CD8-positive, alpha-beta memory T cell (primary cell): ENCODE data around the gene RBCK1. TPM values are rescaled to one million over a fixed set of nuclear protein-coding genes. Genes with fewer than 3 reads are reported as not detected.
A peak's percentile ranks its signal among the peaks of the same experiment; 100 is the strongest.
"Not testable (repeated sequence)": the region's sequence is repeated elsewhere in the genome, so short reads cannot be mapped to it uniquely, and the experiment has no call there.

Experiments
- CTCF ChIA-PET: fragments of 350-600 bp; sonication (Branson Sonifier 250); formaldehyde crosslinking; loops from one replicate; lab custom pipeline; 2021; ENCODE audit warnings: antibody characterized with exemption; lab: Charles Lee
- POLR2A ChIA-PET: fragments of 350-600 bp; sonication (Branson Sonifier 250); formaldehyde crosslinking; loops from one replicate; lab custom pipeline; 2021; ENCODE audit warnings: antibody characterized with exemption; lab: Charles Lee
- DNase-seq, 5 donors: peaks; one replicate each; pipeline versions ENCODE4 v3.0.0 to v3.0.0-alpha.2; 2020 to 2022; ENCODE audit warnings: mixed read lengths in 1 of 5
- H3K27ac ChIP-seq: one replicate; pipeline ENCODE4 v1.7.0; 2013; ENCODE audit warnings: low read depth, mild to moderate bottlenecking, low read length, moderate library complexity
- H3K27me3 ChIP-seq: 2 replicates; pipeline ENCODE4 v1.7.0; 2013; ENCODE audit warnings: low read length, mild to moderate bottlenecking; ENCODE audit not compliant: insufficient read depth, poor library complexity, severe bottlenecking
- H3K36me3 ChIP-seq: 2 replicates; pipeline ENCODE4 v1.7.0; 2013; ENCODE audit warnings: mild to moderate bottlenecking, low read length, moderate library complexity; ENCODE audit not compliant: insufficient read depth
- H3K4me1 ChIP-seq: 2 replicates; pipeline ENCODE4 v1.7.0; 2013; ENCODE audit warnings: mild to moderate bottlenecking, low read length, moderate library complexity; ENCODE audit not compliant: insufficient read depth
- H3K4me3 ChIP-seq: 2 replicates; pipeline ENCODE4 v1.7.0; 2013; ENCODE audit warnings: mild to moderate bottlenecking, low read length
- H3K9me3 ChIP-seq: 2 replicates; pipeline ENCODE4 v1.7.0; 2013; ENCODE audit warnings: mild to moderate bottlenecking, low read length
- H3K27ac Mint-ChIP-seq, 8 donors: one replicate each; pipeline ENCODE4 v1.8.0; 2020 to 2021; ENCODE audit warnings: mixed read lengths in 8 of 8, mild to moderate bottlenecking in 6 of 8, inconsistent platforms in 3 of 8, moderate library complexity in 3 of 8
- H3K27me3 Mint-ChIP-seq, 2 donors: one replicate each; pipeline ENCODE4 v1.8.0; 2020 to 2021; ENCODE audit warnings: mixed read lengths in 2 of 2, mild to moderate bottlenecking in 1 of 2, moderate library complexity in 1 of 2
- H3K36me3 Mint-ChIP-seq, 3 donors: one replicate each; pipeline ENCODE4 v1.8.0; 2020 to 2021; ENCODE audit warnings: mixed read lengths in 3 of 3, inconsistent platforms in 1 of 3, mild to moderate bottlenecking in 1 of 3
- H3K4me1 Mint-ChIP-seq, 3 donors: one replicate each; pipeline ENCODE4 v1.8.0; 2020 to 2021; ENCODE audit warnings: mixed read lengths in 3 of 3, inconsistent platforms in 1 of 3, mild to moderate bottlenecking in 1 of 3
- H3K4me3 Mint-ChIP-seq, 7 donors: one replicate each; pipeline ENCODE4 v1.8.0; 2020 to 2021; ENCODE audit warnings: mixed read lengths in 7 of 7, mild to moderate bottlenecking in 6 of 7, moderate library complexity in 4 of 7, inconsistent platforms in 2 of 7
- H3K9me3 Mint-ChIP-seq, 5 donors: one replicate each; pipeline ENCODE4 v1.8.0; 2020 to 2022; ENCODE audit warnings: mixed read lengths in 5 of 5, mild to moderate bottlenecking in 3 of 5, moderate library complexity in 2 of 5, inconsistent platforms in 1 of 5
- polyA plus RNA-seq: library from polyadenylated mRNA; unstranded; fragments of 300-500 nt; fragmentation: Illumina TruSeq; gene quantifications from one replicate; pipeline ENCODE4 v1.2.3, GENCODE V29; 2021
- total RNA-seq, 2 experiments: library from RNA; stranded (reverse); gene quantifications; one replicate each; pipeline ENCODE4 v1.2.3, GENCODE V29; 2021

The RBCK1 gene
- total and polyA plus RNA-seq, 3 experiments from 2014 or later: 83.7 to 95.7 (median 90.5) TPM

DNA sequence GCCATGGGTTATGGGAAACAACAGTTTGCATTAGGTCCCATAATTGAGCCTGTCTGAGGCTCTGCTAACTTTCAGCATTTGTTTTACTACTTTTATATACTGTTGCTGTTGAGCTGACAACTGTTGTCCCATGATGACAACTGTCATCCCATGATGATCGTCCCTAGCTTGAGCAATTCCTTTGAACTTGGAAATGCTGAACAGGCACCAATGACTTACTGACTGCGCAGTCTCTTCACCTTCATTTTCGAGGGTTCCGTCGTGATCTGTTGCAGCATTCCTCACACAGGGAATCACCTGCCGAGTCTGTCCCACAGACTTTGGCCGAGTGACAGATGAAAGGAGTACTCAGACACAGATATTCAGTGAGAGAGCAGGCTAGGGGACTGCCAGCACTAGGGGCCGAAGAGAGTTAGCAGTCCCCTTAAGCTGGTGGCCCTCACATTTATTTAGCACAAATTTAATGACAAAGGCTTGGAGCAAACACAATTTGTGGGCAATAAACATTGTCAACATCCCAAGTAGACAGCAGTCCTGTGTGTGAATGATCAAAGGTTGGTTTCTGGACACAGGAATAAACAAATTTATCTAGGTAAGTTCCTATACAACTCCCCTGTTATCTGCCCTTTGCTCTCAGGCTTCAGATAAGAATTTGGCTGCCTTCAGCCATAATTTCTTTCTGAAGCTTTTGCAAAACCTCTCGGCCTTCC, 64.2 kb downstream of the RBCK1 start:
- Mint-ChIP-seq H3K27ac (peak overlapping the region in 1 of 8 donors; percentile 76), H3K9me3 (peaks cover 0 to 11% (median 5%) of the 10 kb centered on the region in 5 donors), H3K36me3 (peaks cover 0 to 5% (median 5%) of the 10 kb centered on the region in 3 donors), H3K4me3 (no peak overlapping the region), H3K27me3 (peaks cover 6 to 20% of the 10 kb centered on the region in 2 donors), H3K4me1 (peaks cover 0 to 4% (median 3%) of the 10 kb centered on the region in 3 donors)
- Histone ChIP-seq H3K36me3 (no peaks in the 10 kb centered on the region), H3K4me3 (no peak overlapping the region), H3K27ac (no peak overlapping the region), H3K4me1 (no peaks in the 10 kb centered on the region), H3K9me3 (peaks cover 4% of the 10 kb centered on the region), H3K27me3 (no peaks in the 10 kb centered on the region)
- POLR2A ChIA-PET: no interaction called here
- CTCF ChIA-PET: interaction anchor here (0.6 to 2.3 kb wide), 2 partner anchors 118 to 203 kb away, joined by 3 to 5 read pairs; no protein-coding TSS in a partner anchor
- no peak for DNase-seq

DNA sequence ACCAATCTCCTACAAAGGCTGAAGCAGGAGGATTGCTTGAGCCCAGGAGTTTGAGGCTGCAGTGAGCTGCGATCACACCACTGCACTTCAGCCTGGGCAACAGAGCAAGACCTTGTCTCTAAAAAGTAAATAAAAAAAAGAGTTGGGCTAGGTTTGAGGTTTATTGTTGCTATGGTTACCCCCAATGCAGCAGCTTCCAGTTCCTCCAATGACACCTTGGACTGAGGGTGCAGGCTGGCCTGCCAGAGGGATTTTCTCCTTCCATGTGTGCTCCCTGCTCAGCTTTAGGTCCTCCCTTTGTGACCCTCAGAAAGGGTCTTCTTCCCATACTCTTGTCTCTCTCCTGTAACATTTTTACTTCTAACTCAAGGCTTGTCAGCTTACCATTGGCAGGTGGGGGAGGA, 64.8 kb downstream of the RBCK1 start:
- Histone ChIP-seq H3K27me3 (no peaks in the 10 kb centered on the region), H3K4me1 (no peaks in the 10 kb centered on the region), H3K36me3 (no peaks in the 10 kb centered on the region), H3K27ac (no peak overlapping the region), H3K9me3 (peaks cover 4% of the 10 kb centered on the region), H3K4me3 (no peak overlapping the region)
- Mint-ChIP-seq H3K27ac (no peak overlapping the region), H3K27me3 (peaks cover 6 to 20% of the 10 kb centered on the region in 2 donors), H3K4me3 (no peak overlapping the region), H3K36me3 (peaks cover 0 to 6% (median 5%) of the 10 kb centered on the region in 3 donors), H3K4me1 (peaks cover 0 to 4% (median 3%) of the 10 kb centered on the region in 3 donors), H3K9me3 (peaks cover 0 to 11% (median 5%) of the 10 kb centered on the region in 5 donors)
- CTCF ChIA-PET: no interaction called here
- POLR2A ChIA-PET: no interaction called here
- no peak for DNase-seq

DNA sequence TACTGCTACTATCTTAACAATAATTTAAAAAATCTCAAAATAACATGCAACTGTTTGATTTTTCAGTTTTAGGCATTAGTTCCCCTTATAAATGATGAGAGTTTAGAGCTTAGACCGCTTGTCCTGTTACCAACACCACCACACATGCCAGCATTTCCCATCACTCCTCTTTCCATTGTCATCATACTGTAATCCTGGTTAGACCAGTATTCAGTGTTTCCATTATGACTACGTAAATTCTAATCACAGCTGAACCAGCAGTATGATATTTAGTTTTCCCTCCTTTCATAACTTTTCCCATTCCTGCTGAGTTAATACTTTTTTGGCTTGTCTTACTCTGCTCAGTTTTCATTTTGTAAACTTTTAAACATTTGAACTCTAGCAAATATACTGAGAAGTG, 66.5 kb downstream of the RBCK1 start:
- Histone ChIP-seq H3K9me3 (no peaks in the 10 kb centered on the region), H3K27ac (no peak overlapping the region), H3K4me3 (no peak overlapping the region), H3K4me1 (no peaks in the 10 kb centered on the region), H3K27me3 (no peaks in the 10 kb centered on the region), H3K36me3 (no peaks in the 10 kb centered on the region)
- peaks cover 0 to 8% (median 4%) of the 10 kb centered on the region in 5 donors for H3K9me3 Mint-ChIP-seq
- peaks cover 4 to 9% of the 10 kb centered on the region in 2 donors for H3K27me3 Mint-ChIP-seq
- no peak overlapping the region for H3K4me3 Mint-ChIP-seq
- H3K4me1 Mint-ChIP-seq: peaks cover 4 to 13% (median 9%) of the 10 kb centered on the region in 3 donors
- DNase-seq: no peak
- H3K27ac Mint-ChIP-seq: peak overlapping the region in 2 of 8 donors; percentile 22 to 64
- POLR2A ChIA-PET: no interaction called here
- H3K36me3 Mint-ChIP-seq: peaks cover 0 to 16% (median 7%) of the 10 kb centered on the region in 3 donors
- CTCF ChIA-PET: no interaction called here

- H3K36me3 ChIP-seq: no peaks in the 10 kb centered on the region
- H3K4me3 Mint-ChIP-seq: no peak overlapping the region
These were observed 67.6 kb downstream of the RBCK1 start for GRCh38 chr20:475463-476357.

DNA sequence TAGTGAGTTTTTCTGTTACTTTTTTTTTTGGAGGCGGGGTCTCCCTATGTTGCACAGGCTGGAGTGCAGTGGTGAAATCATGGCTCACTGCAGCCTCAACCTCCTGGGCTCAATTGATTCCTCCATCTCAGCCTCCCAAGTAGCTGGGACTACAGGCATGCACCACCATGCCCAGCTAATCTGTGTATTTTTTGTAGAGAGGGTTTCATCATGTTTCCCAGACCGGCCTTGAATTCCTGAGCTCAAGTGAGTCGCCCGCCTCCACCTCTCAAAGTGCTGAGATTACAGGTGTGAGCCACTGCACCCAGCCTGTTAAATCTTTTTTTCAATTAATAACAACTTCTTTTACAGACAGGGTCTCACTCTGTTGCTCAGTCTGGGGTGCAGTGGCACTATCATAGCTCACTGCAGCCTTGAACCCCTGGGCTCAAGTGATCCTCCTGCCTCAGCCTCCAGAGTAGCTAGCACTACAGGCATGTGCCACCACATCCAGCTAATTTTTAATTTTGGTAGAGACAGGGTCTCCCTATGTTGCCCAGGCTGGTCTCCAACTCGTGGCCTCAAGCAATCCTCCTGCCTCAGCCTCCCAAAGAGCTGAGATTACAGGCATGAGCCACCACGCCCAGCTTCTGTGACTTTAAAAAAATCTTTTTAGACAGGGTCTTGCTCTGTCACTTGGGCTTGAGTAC, 68.6 kb downstream of the RBCK1 start:
- not testable (repeated sequence) for H3K9me3 Mint-ChIP-seq

More at GRCh38 chr20:475463-476357, 67.6 kb downstream of the RBCK1 start:
- Mint-ChIP-seq H3K36me3 (peaks cover 0 to 16% (median 7%) of the 10 kb centered on the region in 3 donors), H3K4me1 (peaks cover 6 to 19% (median 14%) of the 10 kb centered on the region in 3 donors), H3K27ac (peak overlapping the region in 2 of 8 donors; percentile 0 to 55), H3K9me3 (peaks cover 0 to under 1% (median 0%) of the 10 kb centered on the region in 5 donors), H3K27me3 (no peaks in the 10 kb centered on the region)
- Histone ChIP-seq H3K27me3 (no peaks in the 10 kb centered on the region), H3K4me3 (no peak overlapping the region), H3K9me3 (no peaks in the 10 kb centered on the region), H3K27ac (no peak overlapping the region), H3K4me1 (no peaks in the 10 kb centered on the region)
- ChIA-PET POLR2A (interaction anchor here (0.5 kb wide), 1 partner anchor 57 kb away, joined by 6 read pairs; no protein-coding TSS in a partner anchor), CTCF (interaction anchor here (1.1 to 1.9 kb wide), 3 partner anchors 13 to 121 kb away, joined by 3 to 12 read pairs (median 3); no protein-coding TSS in a partner anchor)
- no peak for DNase-seq

DNA sequence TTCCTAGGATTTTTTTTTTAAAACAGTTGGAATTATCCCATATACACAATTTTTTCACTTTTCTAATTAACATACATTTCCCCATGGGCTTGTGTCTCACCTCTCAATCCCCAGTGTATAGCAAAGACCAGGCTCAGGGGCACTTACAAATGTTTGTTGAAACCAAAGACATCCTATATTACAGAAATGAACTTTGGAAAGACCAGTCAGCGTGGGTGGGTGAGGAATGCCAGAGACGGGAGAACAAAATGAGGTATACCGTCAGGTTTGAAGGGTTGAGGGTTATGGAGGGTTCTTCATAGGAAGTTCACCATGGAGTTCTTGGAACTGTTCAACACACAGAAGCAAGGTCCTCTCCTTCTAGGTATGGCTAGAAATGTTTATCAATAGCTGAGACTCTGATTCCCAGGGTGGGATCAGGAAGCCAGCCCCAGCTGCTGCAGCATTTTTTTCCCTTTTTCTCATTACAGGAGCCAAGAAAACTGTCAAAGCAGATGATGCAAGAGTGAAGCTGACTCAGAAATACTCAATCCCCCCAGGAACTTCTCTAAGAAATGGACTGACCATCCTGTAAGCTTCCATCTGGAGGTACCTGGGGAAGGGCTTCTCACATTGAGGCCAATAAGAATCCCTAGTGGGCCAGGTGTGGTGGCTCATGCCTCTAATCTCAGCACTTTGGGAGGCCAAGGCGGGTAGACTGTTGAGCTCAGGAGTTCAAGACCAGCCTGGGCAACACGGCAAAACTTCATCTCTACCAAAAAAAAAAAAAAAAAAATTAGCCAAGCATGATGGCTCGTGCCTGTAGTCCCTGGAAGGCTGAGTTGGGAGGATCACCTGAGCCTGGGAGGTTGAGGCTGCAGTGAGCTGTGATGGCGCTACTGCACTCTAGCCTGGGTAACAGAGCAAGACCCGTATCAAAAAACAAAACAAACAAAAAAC, 70.2 kb downstream of the RBCK1 start:
- H3K27ac Mint-ChIP-seq: peak overlapping the region in 2 of 8 donors; percentile 4 to 17
- H3K4me3 Mint-ChIP-seq: no peak overlapping the region
- ChIA-PET POLR2A (no interaction called here), CTCF (interaction anchor here (0.6 to 5.8 kb wide), 10 partner anchors 15 to 132 kb away, joined by 3 to 46 read pairs (median 4); no protein-coding TSS in a partner anchor)
- H3K4me1 Mint-ChIP-seq: peaks cover 17 to 34% (median 24%) of the 10 kb centered on the region in 3 donors
- peaks cover 7% of the 10 kb centered on the region for H3K36me3 ChIP-seq
- H3K4me1 ChIP-seq: peaks cover 6% of the 10 kb centered on the region
- H3K27me3 Mint-ChIP-seq: no peaks in the 10 kb centered on the region
- H3K9me3 Mint-ChIP-seq: no peaks in the 10 kb centered on the region
- no peaks in the 10 kb centered on the region for H3K9me3 ChIP-seq
- H3K36me3 Mint-ChIP-seq: peaks cover 7 to 30% (median 11%) of the 10 kb centered on the region in 3 donors
- no peak for DNase-seq
- H3K4me3 ChIP-seq: no peak overlapping the region
- no peaks in the 10 kb centered on the region for H3K27me3 ChIP-seq
- no peak overlapping the region for H3K27ac ChIP-seq

More for the DNA sequence above, 68.6 kb downstream of the RBCK1 start:
- H3K4me3 Mint-ChIP-seq, H3K4me3 ChIP-seq, H3K27ac ChIP-seq, H3K27me3 ChIP-seq, H3K36me3 ChIP-seq, H3K27me3 Mint-ChIP-seq, H3K27ac Mint-ChIP-seq, H3K9me3 ChIP-seq, H3K4me1 ChIP-seq, DNase-seq: not testable (repeated sequence)
- ChIA-PET CTCF (interaction anchor here (0.9 to 1.9 kb wide), 5 partner anchors 14 to 148 kb away, joined by 3 to 12 read pairs (median 3); partner anchors contain the start of gene TRIB3), POLR2A (interaction anchor here (0.5 kb wide), 1 partner anchor 56 kb away, joined by 6 read pairs; no protein-coding TSS in a partner anchor)
- Mint-ChIP-seq H3K4me1 (peaks cover 14 to 29% (median 24%) of the 10 kb centered on the region in 3 donors), H3K36me3 (peaks cover 0 to 16% (median 7%) of the 10 kb centered on the region in 3 donors)
